Hindlimb muscle (tissue), 1 donor: Measurements from ENCODE around the gene ZNF382. TPM values are rescaled to one million over a fixed set of nuclear protein-coding genes. Genes with fewer than 3 reads are reported as not detected.

Source experiments
- polyA plus RNA-seq: library from polyadenylated mRNA; unstranded; fragments of 120-200 nt; gene quantifications from one replicate; pipeline ENCODE4 v1.2.1, GENCODE V29; 2013; ENCODE audit not compliant: insufficient read length

Gene ZNF382
- polyA plus RNA-seq, 1 donor = 11.1 TPM

Other genes with a start within 250 kb of the ZNF382 start
- gene ZFP14, start 226.1 kb upstream of the ZNF382 start, polyA plus RNA-seq = 5.2 TPM
- gene ZFP82, start 186.7 kb upstream of the ZNF382 start, polyA plus RNA-seq = 7.5 TPM
- 7.3 TPM for gene ZNF566, start 115.8 kb upstream of the ZNF382 start, polyA plus RNA-seq
- 10.5 TPM for gene ZNF260, start 77.0 kb upstream of the ZNF382 start, polyA plus RNA-seq
- gene ZNF529, start 32.0 kb upstream of the ZNF382 start, polyA plus RNA-seq = 15.3 TPM
- 7.2 TPM for gene ZNF461, start 61.5 kb downstream of the ZNF382 start, polyA plus RNA-seq
- 6.6 TPM for gene ZNF567, start 82.3 kb downstream of the ZNF382 start, polyA plus RNA-seq
- 1.3 TPM for gene ZNF850, start 167.5 kb downstream of the ZNF382 start, polyA plus RNA-seq
- gene ZNF790, start 233.1 kb downstream of the ZNF382 start, polyA plus RNA-seq = 6.7 TPM
- 7.6 TPM for gene ZNF345, start 245.6 kb downstream of the ZNF382 start, polyA plus RNA-seq